NAMALWA (cell line): ENCODE results near the gene ACTL7B.
"Not testable (repeated sequence)": the region's sequence is repeated elsewhere in the genome, so short reads cannot be mapped to it uniquely, and the experiment has no call there.

Experiments used
- DNase-seq: peaks from one replicate; pipeline ENCODE4 v3.0.0-alpha.2; 2015; ENCODE audit warnings: low spot score

ACTL7B gene

DNA sequence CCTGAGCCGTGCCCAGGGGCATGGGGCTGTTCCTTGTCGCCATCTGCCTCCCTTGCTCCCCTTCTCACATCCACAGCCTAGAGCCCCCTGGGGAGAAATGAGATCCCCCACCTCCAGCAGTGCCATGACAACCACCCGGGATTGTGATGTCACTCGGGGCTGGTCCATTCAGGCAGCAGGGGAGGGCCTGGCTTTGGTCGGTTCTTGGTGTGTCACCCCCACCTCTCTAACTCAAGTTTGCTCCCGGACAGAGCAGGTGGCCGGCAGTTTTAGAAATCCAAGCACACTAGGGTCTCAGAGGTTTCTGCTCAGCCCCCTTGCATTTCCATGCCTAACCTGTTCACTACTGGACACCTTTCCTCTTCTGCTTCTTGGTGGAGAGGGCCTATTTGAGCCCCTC is at the start of gene ACTL7B:
Gene ACTL7B, minus strand, starts transcription at position 99 of the 400 bp plus-strand sequence. Its CDS starts 56 bp downstream, at position 43.
- no peak for DNase-seq

DNA sequence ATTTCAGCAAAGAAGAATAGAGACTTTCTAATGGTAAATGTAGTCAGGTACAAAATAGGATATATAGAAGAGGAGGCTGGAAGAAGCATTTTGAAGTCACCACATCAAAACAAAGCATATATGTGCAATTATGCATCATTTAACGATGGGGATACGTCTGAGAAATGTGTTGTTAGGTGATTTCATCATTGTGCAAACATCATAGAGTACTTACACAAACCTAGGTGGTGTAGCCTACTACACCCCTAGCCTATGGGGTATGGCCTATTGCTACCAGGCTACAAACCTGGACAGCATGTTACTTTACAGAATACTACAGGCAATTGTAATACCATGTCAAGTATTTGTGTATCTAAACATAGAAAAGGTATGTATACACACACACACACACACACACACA is 49.7 kb upstream of the ACTL7B start:
- DNase-seq, result no peak

- DNase-seq, result no peak
Measured at GRCh38 chr9:108904161-108904560, 48.4 kb upstream of the ACTL7B start.

GRCh38 chr9:108903420-108904103 is 47.8 kb upstream of the ACTL7B start:
- DNase-seq, result no peak

GRCh38 chr9:108900176-108900575 is 44.4 kb upstream of the ACTL7B start:
- no peak for DNase-seq

DNA sequence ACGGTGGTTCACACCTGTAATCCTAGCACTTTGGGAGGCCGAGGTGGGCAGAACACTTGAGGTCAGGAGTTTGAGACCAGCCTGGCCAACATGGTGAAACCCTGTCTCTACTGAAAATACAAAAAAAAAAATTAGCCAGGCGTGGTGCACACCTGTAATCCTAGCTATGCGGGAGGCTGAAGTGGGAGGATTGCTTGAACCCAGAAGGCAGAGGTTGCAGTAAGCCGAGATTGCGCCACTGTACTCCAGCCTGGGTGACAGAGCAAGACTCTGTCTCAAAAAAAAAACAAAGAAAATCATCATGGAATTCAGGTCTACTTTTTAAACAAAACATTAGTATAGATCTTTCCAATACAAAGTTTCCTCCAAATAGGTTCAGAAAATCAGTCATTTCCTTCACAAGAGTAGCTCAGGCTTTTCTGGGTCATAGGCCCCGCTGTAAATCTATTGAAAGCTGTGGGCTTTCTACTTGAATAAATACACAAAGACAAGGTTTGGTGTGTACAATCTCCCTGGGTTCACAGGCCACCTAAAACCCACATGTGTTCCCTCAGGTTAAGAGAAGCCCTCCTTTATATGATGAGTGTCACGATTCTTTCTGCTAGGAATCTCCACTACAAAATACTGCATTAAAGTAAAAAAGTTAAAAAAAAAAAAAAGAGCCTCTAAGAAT is 43.4 kb upstream of the ACTL7B start:
- DNase-seq, result not testable (repeated sequence)

DNA sequence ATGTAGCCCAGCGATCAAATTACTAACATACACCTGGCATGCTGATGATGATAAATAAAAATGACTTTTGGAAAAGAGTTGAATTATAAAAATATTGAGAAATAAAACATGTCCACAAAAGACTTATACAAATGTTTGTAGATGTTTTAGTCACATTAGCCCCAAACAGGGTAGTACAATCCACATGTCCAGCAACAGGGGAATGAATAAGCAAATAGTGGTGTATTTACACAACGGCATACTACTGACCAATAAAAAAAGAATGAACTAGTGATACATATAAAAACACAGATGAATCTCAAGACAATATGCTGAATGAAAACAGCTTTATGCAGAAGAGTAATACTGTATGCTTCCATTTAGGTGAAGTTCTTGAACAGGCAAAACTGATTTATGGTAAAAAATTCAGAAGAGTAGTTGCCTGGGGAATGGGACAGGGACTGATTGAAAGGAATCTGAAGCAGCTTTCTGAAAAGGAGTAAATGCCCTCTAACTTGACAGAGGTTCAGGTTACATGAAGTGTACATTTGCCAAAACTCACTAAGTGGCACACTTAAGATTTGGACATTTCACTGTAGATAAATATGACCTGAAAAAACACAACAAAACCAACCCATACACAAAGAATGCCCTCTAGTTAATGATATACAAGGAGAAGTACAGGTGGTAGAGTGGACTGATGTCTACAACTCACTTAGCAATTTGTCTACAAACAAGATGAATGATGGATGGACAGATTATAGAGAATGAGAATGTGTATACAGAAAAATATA is 41.7 kb upstream of the ACTL7B start:
- no peak for DNase-seq

GRCh38 chr9:108894225-108894997 is 38.6 kb upstream of the ACTL7B start:
- no peak for DNase-seq

- DNase-seq, result peak; percentile 9
Measured at GRCh38 chr9:108889649-108890067, 33.9 kb upstream of the ACTL7B start.

DNA sequence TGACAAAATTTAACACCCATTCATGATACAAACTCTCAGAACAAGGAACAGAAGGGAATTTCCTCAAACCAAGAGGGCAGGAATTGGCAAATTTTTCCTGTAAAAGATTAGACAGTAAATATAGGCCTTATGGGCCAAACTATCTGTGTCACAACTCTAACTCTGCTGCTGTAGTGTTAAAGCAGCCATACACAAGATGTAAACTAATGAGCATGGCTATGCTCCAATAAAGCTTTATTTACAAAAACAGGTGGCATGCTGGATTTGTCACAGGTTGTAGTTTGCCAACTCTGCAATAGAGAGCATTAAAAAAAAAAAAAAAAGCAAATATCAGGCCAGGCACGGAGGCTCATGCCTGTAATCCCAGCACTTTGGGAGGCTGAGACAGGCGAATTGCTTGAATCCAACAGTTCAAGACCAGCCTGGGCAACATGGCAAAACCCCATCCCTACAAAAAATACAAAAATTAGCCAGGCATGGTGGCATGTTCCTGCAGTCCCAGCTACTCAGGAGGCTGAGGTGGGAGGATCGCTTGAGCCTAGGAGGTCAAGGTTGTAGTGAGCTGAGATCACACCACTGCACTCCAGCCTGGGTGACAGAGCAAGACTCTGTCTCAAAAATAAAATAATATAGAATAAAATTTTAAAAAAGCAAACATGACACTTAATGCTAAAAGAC is 30.9 kb upstream of the ACTL7B start:
- DNase-seq, result not testable (repeated sequence)

- DNase-seq, result peak; percentile 68
Measured at GRCh38 chr9:108885643-108886348, 30.0 kb upstream of the ACTL7B start.

DNA sequence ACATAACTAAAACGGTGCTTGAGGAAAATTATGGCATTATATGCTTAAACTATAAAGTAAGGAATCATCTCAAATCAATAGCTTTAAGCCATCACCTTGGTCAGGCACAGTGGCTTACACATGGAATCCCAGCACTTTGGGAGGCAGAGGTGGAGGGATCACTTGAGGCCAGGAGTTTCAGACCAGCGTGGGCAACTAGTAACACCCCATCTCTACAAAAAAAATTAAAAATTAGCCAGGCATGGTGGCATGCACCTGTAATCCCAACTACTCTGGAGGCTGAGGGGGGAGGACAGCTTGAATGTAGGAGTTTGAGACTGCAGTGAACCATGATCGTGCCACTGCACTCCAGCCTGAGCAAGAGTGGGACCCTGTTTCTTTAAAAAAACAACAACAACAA is 28.9 kb upstream of the ACTL7B start:
- no peak for DNase-seq

- no peak for DNase-seq
Measured at GRCh38 chr9:108883085-108883484, 27.3 kb upstream of the ACTL7B start.

- DNase-seq, result no peak
Measured at GRCh38 chr9:108882052-108882888, 26.5 kb upstream of the ACTL7B start.

- no peak for DNase-seq
Measured at GRCh38 chr9:108880738-108881316, 25.0 kb upstream of the ACTL7B start.

DNA sequence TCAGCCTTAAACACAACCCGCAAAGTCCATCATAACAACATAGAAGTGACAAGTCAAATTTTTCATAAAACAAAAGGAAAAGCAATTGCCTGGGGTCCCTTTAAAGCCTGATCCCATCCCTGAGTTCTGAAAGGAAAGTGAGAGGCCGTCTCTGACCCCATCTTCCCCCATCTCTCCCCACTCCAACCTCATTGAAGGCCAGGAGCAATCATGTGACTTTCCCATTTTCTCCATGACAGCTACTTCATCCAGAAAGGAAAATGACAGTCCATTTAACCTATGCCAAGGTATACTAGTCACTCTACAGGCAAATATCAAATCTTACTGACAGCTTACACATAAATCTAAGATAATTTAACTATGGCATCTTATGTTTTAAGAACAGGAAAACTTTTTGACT is 21.7 kb upstream of the ACTL7B start:
- DNase-seq, result no peak

DNA sequence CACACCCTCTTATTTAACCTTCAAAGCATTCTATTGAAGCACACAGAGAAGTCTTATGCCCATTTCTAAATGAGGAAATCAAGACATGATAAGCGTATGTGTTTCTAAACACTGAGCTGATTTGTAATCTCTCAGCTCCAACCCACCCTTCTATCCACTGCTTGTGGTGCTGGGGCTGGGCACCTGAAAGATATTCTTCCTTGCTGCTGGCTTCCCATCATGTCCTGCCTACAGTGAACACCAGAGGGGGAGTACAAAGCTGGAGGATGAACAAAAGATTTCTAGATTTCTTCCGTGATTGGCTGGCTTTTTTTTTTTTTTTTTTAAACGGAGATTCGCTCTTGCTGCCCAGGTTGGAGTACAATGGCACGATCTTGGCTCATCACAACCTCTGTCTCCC is 20.6 kb upstream of the ACTL7B start:
- DNase-seq, result no peak

GRCh38 chr9:108874058-108874788 is 18.4 kb upstream of the ACTL7B start:
- no peak for DNase-seq
